GM19463 (cell line): Measurements from ENCODE around the gene PTPRN2.

ENCODE experiments used
- ATAC-seq: cut with Tn5 transposase; IDR thresholded peaks from one replicate; pipeline ENCODE4 v1.9.1; 2021; ENCODE audit warnings: mild to moderate bottlenecking, moderate library complexity; ENCODE audit not compliant: unreplicated experiment

The PTPRN2 gene

DNA sequence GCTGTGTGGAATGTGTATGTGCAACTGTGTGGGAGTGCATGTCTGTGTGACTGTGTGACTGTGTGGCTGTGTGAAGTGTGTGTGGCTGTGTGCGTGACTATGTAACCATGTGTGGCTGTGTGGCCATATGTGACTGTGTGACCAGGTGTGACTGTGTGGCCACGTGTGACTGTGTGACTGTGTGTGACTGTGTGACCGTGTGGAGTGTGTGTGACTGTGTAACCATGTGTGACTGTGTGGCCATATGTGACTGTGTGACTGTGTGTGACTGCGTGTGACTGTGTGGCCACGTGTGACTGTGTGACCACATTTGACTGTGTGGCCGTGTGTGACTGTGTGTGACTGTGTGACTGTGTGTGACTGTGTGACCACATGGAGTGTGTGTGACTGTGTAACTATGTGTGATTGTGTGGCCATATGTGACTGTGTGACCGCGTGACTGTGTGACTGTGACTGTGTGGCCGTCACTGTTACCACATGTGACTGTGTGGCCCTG is 747.9 kb downstream of the PTPRN2 start:
- no peak for ATAC-seq

DNA sequence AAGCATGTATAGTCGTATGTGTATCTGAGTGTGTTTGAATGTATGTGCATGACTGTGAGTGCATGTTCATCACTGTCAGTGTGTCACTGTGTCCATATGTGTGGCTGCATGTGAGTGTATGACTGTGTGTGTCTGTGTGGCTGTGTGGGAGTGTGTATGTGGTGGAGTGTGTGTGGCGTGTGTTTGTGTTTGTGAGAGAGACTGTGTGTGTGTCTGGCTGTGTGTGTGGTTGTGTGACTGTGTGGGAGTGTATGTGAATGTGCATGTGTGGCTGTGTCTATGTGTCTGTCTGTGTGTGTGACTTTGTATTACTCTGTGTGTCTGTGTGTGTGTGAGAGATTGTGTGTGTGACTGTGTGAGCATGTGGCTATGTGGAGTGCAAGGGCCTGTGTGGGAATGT is 748.4 kb downstream of the PTPRN2 start:
- ATAC-seq: no peak

DNA sequence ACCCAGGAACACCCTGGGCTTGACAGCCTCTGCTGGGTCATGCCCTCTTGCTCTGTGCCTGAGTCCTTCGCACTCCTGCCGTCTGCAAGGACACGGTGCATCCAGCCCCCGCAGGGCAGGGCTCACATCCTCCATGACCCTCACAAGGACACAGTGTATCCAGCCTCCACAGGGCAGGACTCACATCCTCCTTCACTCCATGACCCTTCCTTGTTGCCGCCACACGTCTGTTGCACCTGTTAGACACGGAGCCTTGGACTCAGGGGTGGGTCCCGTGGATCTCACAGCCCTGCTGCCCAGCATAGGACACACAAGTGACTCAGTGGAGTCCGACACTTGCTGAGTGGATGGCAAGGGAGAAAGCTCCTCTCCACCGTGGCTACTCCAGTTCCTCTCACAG is 750.1 kb downstream of the PTPRN2 start:
- ATAC-seq: no peak

DNA sequence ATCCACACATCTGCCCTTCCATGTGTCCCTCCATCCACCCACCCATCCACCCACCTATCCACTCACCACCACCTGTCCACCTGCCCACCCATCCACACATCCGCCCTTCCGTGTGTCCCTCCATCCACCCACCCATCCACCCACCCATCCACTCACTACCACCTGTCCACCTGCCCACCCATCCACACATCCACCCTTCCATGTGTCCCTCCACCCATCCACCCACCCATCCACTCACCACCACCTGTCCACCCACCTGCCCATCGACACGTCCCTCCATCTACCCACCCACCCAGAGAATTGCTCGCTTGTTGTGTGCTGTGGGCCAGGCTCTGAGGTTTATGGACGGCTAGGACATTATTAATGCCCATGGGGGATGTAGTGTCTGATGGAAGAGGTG is 750.6 kb downstream of the PTPRN2 start:
- ATAC-seq: no peak

DNA sequence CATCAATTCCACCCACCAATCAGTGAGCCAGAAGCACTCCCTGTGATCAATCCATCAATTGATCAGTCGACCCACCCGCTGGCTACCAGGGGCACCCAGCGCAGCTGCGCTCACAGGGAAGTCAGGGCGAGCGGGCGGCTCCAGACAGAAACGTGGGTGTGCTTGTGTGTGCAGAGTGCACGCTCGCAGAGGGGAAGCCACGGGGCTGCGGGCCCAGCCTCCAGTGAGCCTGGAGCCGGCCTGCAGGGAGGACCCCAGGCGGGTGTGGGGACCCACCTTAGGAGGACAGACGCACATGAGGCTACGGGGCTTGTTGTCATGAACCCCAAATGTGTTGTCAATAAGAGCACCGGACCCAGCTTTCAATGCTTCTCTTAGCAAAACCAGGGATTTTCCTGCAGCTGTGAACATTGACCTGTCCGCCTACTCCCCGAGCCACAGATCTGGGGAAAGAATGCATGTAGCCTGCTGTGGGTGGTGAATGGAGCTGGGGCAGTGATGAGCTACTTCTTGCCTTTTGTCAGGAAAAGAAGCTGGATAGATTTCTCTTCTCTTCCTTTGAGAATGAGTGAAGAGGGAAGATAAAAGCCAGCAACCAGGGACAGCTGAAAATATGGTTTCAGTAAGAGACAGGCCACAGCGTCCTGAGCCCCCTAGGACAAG is 753.0 kb downstream of the PTPRN2 start:
- no peak for ATAC-seq

DNA sequence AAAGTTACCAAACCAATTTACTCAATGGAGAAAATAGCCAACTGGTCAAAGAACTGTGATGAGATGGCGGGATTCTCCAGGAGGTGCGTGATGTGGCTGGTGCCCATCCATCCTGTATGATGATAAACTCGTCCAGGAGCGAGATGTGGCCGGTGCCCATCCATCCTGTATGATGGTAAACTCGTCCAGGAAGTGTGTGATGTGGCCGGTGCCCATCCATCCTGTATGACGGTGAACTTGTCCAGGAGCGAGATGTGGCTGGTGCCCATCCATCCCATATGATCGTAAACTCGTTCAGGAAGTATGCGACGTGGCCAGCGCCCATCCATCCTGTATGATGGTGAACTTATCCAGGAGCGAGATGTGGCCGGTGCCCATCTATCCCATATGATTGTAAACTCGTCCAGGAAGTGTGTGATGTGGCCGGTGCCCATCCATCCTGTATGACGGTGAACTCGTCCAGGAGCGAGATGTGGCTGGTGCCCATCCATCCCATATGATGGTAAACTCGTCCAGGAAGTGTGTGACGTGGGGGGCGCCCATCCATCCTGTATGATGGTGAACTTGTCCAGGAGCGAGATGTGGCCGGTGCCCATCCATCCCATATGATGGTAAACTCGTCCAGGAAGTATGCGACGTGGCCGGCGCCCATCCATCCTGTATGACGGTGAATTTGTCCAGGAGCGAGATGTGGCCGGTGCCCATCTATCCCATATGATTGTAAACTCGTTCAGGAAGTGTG is 754.6 kb downstream of the PTPRN2 start:
- no peak for ATAC-seq

DNA sequence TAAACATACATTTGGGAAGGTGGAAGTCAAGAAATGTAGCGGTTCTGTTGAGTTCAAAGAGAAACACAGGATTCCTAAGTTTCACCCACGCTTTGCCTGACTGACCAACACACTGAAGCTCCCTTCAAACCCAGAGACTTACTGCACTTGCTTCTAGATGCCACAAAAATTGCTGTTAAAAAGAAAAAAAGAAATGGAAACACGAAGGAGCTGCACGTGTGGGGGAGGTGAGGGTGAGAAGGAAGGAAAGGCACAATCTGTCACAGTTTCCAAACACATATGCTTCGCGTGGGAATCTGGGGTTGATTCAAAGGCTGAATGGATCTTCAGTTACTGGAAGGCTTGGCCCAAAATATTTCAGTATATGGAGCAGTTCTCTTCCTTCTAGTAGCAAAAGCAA is 755.2 kb downstream of the PTPRN2 start:
- ATAC-seq: no peak

DNA sequence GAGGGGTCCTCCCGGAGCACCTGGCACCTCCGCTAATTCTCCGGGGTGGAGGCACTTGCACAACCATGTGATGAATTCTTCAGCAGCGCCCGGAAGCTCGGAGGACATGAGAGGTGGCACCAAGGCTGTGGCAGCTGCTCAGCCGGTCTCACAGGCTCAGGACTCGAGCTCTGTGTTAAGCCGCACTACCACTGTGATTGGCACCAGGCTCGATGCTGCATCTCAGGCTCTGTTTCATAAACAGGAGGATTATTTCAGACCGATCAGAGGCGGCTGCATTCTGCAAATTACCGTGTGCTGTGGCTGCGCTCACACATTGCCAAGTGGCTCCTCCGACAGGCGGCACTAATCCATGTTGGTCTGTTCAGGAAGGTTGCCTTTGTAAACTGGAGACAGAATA is 755.6 kb downstream of the PTPRN2 start:
- no peak for ATAC-seq

DNA sequence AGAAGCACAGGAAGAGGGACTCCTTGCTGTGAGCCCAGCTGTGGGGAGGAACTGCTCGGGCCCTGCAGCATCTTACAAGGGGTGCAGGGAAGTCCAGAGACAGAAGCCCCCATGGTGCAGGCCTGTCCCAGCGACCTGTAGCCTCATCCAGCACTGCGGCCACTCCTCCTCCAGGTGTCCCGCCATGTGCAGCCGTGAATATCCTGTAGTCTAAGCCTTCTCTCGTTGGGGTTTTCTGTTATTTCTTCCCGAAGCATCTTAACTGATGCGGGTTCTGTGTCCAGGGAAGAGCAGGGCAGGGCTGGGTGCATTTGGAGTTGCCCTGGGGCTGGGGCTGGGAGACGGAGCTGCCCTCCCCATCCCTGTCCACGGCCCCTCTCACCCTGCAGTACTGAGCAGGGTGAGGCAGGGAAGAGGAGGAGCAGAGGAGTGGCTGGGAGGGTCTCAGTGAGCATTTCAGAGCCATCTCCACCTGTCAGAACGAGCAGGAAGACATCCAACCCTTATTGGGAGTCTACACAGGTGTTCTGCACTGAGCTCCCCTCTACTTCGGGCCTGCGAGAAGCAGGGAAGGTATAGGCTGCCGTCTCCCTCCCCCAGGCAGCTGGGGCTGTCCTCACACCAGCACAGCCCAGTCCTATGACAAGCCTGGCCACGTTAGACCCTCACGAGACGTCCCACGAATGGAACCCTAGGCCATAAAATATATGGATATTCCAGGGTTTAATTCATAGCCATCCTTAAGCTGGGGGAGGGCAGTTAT is 756.3 kb downstream of the PTPRN2 start:
- ATAC-seq: no peak

DNA sequence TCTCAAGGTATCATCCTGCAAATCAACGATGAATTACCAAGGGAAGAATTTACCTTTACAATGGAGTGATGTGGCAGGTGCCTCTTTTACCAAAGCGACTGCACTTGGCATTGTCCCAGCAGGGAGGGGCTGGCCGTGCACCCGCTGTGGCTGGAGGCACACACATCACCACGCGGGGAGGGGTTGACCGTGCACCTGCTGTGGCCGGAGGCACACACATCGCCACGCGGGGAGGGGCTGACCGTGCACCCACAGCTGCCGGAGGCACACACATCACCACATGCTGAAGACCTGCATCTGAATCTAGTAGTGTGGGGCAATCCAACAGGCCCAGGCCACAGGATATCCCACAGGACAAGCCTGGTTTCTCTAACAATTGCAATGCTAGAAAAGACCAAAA is 757.3 kb downstream of the PTPRN2 start:
- no peak for ATAC-seq

DNA sequence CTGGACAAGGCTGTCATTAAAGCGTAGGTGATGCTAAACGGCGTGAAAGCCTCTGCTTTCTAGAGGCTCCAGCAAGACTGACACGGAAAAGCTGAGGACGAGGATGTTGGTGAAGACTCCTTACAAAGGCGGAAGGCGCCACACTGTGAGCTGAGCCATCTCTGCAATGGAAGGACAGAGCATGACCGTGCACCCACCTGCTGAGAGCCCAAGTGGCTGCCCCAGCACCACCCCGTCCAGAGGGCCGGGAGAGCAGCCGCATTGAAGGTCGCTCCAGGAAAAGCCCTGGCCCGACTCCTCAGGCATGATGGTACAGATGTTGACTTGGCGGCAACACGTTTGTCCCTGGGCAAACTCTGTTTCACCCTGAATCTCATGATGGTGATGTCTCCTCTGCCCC is 758.1 kb downstream of the PTPRN2 start:
- ATAC-seq: no peak

DNA sequence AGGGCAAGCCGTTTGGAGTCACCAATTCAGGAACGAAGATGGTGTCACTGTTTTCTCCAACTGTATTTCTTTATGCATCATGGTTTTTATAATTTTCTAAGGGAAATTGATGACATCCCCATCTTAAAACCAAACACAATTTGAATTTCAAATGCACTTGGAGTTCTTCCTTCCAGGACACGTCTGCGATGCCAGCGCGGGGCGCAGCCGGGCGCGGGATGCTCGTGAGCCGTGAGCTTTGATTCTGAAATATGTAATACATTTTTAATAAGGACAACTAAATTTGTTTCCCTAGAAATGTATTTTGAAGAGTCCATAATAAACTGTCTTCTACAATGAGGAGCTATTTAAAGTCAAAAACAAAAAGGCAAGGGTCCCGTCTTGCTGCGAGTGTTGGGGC is 758.7 kb downstream of the PTPRN2 start:
- no peak for ATAC-seq

DNA sequence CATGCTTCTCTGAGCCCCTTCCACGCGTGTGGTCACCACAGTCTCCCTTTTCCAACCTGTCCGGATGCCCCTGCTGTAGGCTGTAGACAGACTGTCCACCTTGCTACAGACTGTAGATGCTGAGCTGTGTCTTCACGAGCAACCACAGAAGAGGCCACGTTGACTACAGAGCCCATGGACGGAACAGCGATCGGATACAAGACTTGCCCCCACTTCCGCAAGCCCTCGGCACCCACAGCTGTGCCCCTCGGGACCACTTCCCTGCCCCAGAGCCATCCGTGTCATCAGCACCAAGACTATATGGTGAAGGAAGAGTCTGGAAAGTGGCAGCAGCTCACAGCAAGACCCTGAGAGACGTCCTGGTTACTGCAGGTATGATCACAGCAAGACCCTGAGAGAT is 759.4 kb downstream of the PTPRN2 start:
- ATAC-seq: no peak

DNA sequence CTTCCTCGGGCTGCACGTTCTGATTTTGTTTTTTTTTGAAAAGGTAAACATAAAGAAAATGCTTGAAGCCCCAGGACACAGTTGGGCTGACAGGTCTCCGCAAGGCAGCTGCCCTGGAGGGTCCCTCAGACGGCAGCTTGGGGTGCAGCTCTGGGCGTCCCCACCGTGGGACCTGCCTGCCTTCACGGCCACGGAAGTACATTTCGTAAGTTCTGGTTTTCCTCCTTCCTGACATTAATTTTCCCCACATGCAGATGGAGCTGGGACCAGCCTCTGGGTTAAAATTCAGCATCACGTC is 759.8 kb downstream of the PTPRN2 start:
- ATAC-seq: no peak

DNA sequence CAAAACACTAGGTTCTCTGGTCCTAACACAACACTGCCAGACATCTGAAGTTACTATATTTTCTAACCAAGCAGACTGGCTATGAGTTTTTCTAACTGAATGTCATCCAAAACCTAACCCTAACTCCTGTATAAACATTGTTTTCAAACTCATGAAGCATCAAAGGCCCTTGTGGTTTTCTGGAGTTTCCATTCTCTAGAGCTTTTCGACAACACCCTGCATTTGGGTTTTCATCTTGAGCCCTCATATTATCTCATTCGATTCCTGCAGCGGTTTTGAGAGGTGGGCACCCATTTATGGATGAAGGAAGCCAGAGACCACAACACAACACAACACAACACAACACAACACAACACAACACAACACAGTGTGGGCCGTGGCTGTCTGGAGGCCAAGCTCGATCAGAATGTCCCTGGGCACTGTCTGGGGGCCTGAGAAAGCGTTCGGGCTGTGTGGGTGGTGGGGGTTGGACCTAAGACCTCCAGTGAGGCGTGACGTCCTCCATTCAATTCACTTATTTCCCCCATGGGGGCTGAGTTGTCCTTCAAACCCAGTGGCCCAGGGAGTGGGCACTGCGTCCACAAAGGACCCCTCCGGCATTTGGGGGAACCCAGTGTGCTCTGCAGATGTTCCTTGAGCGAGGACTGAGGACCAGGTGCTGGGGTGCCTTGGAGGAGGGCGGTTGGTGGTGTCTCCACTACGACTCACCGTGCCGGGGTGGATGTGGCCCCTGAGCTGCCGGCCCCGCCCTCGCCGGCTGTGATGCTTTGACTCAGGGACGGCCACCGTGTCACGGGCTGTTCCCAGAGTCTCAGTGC is 760.4 kb downstream of the PTPRN2 start:
- ATAC-seq: no peak

DNA sequence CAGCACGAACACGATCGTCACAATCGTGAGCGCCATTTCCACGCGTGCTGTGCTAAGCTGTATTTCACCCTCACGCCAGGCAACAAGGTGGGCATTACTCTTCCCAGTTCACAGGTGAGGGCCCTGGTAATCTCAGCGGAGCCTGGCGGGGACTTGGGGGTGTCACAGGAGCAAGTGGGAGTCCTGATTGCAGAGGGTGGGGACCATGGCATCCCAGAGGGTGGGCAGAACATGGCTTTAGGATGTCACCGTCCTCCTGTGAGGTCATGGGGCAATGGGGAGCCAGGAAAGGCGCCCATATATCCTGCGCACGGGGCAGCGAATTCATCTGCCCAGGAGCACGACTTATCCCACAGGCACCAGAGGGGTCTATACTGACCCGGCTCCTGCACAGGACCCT is 761.1 kb downstream of the PTPRN2 start:
- no peak for ATAC-seq

DNA sequence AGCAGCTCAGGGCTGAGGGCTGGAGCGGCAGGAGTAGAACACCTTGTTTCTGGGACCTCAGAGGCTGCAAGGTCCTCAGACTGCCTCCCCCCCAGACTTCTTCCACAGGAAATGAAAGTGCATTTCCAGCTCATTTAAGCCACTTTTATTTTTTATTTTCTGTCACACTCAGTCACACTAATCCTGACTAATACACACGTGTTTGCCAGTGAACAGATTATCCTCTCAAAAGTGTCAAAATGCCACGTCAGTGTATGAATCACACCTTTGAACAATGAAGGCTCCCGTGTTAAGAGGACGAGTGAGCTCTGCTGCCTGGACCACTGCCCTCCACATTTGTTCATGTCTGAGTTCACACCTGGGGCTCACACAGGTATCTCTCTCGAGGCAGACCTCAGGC is 762.3 kb downstream of the PTPRN2 start:
- ATAC-seq: no peak

DNA sequence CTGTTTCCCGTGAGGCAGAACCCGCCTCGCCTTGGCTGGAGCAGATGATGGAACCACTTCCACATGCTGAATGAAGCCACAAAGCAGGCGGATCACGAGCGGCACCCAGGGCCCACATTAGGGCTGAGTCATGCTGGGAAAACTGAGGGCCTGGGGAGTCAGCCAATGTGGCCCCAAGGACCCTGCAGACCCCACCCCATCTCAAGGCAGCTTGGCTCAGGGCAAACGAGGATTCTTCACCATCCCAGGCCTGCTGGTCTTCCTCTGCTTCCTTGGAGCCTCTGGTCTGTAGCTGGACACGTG is 762.9 kb downstream of the PTPRN2 start:
- ATAC-seq: no peak

DNA sequence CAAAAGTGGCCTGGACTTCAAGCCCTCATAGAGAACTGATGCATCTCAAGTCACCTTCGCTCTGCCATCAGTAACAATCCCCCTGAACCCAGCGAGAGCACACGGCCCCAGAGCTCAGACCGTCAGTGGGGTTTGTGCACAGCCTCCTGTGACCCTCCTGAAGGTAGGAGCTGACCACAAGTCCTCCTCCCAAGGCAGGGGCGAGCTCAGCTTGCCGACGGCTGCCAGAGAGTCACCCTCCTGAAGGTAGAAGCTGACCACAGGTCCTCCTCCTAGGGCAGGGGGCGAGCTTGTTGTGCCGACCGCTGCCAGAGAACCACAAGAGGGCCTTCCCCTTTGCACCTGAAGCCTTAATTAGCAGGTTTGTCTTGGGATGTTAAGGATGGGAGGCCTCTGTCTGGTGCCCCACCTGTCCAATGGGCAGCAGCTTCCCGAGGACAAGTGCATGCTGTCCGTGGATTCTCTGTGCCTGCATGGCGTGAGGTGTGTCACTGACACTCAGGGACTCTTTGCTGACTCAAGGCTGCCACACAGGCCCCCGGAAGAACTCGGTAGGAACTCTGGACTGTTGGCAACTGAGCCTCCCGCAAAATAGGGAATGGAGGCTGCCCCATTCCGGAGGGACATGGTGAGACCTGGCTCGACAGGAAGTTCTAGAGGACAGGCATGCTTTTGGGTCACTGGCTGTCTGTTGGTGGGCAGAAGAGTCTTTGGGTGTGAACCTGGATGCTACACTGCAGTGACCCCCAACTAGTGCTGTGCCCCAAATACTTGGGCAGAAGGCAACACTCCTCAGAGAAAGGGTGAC is 763.4 kb downstream of the PTPRN2 start:
- no peak for ATAC-seq

DNA sequence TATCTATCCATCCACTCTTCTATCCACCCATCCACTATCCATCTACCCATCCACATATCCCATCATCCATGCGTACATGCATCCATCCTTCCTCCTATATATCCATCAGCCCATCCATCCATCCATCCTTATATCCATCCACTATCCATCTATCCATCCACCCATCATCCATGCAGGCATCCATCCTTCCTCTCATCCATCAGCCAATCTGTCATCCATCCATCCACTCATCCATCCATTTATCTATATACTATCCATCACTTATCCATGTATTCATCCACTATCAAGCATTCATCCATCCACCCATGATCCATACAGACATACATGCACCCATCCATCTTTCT is 765.0 kb downstream of the PTPRN2 start:
- ATAC-seq: no peak
